ENCODE data around the gene BOD1L2. TPM values are rescaled to one million over a fixed set of nuclear protein-coding genes. Genes with fewer than 3 reads are reported as not detected.

The BOD1L2 gene
- total RNA-seq, 1 donor from 2014 or later: not detected

- TF ChIP-seq CTCF (IDR thresholded peaks at IDR 0.05; ENCODE audit: unreplicated experiment): no peak
- H3K9me3 Mint-ChIP-seq: no peaks in the 10 kb centered on the region
- no peak overlapping the region for H3K4me3 Mint-ChIP-seq
- no peak for DNase-seq (ENCODE audit: low spot score in 2 of 2, unreplicated experiment in 2 of 2)
- peaks cover 42% of the 10 kb centered on the region for H3K27me3 Mint-ChIP-seq (ENCODE audit: low read depth)
- H3K4me1 Mint-ChIP-seq: peaks cover 4% of the 10 kb centered on the region
- no peak overlapping the region for H3K27ac Mint-ChIP-seq
- no peaks in the 10 kb centered on the region for H3K36me3 Mint-ChIP-seq
These were observed 3.9 kb downstream of the BOD1L2 start for GRCh38 chr18:57150828-57151227.

GRCh38 chr18:57154191-57154830 is 7.4 kb downstream of the BOD1L2 start:
- peaks cover 4% of the 10 kb centered on the region for H3K4me1 Mint-ChIP-seq
- no peak for DNase-seq (ENCODE audit: low spot score in 2 of 2, unreplicated experiment in 2 of 2)
- no peaks in the 10 kb centered on the region for H3K36me3 Mint-ChIP-seq
- no peaks in the 10 kb centered on the region for H3K9me3 Mint-ChIP-seq
- TF ChIP-seq CTCF (IDR thresholded peaks at IDR 0.05; ENCODE audit: unreplicated experiment): no peak
- H3K27me3 Mint-ChIP-seq (ENCODE audit: low read depth): peaks cover 27% of the 10 kb centered on the region
- H3K4me3 Mint-ChIP-seq: no peak overlapping the region
- no peak overlapping the region for H3K27ac Mint-ChIP-seq

- no peaks in the 10 kb centered on the region for H3K36me3 Mint-ChIP-seq
- H3K27ac Mint-ChIP-seq: no peak overlapping the region
- peaks cover 18% of the 10 kb centered on the region for H3K27me3 Mint-ChIP-seq (ENCODE audit: low read depth)
- H3K4me3 Mint-ChIP-seq: no peak overlapping the region
- no peaks in the 10 kb centered on the region for H3K9me3 Mint-ChIP-seq
- no peak for TF ChIP-seq CTCF (IDR thresholded peaks at IDR 0.05; ENCODE audit: unreplicated experiment)
- no peaks in the 10 kb centered on the region for H3K4me1 Mint-ChIP-seq
- DNase-seq (ENCODE audit: low spot score in 2 of 2, unreplicated experiment in 2 of 2): no peak
These were observed 17.5 kb downstream of the BOD1L2 start for GRCh38 chr18:57164401-57164800.

GRCh38 chr18:57167617-57168308 is 20.9 kb downstream of the BOD1L2 start:
- H3K4me3 Mint-ChIP-seq: no peak overlapping the region
- no peaks in the 10 kb centered on the region for H3K9me3 Mint-ChIP-seq
- no peak for DNase-seq (ENCODE audit: low spot score in 2 of 2, unreplicated experiment in 2 of 2)
- no peak overlapping the region for H3K27ac Mint-ChIP-seq
- H3K27me3 Mint-ChIP-seq (ENCODE audit: low read depth): peaks cover 13% of the 10 kb centered on the region
- no peaks in the 10 kb centered on the region for H3K4me1 Mint-ChIP-seq
- TF ChIP-seq CTCF (IDR thresholded peaks at IDR 0.05; ENCODE audit: unreplicated experiment): no peak
- H3K36me3 Mint-ChIP-seq: no peaks in the 10 kb centered on the region

GRCh38 chr18:57171026-57171425 is 24.1 kb downstream of the BOD1L2 start:
- no peaks in the 10 kb centered on the region for H3K4me1 Mint-ChIP-seq
- H3K36me3 Mint-ChIP-seq: no peaks in the 10 kb centered on the region
- no peak for DNase-seq (ENCODE audit: low spot score in 2 of 2, unreplicated experiment in 2 of 2)
- H3K9me3 Mint-ChIP-seq: peaks cover 8% of the 10 kb centered on the region
- H3K4me3 Mint-ChIP-seq: no peak overlapping the region
- no peak overlapping the region for H3K27ac Mint-ChIP-seq
- peaks cover 10% of the 10 kb centered on the region for H3K27me3 Mint-ChIP-seq (ENCODE audit: low read depth)
- no peak for TF ChIP-seq CTCF (IDR thresholded peaks at IDR 0.05; ENCODE audit: unreplicated experiment)

Measured in mesothelial cell of epicardium (in vitro differentiated cells).